Glomerular visceral epithelial cell (primary cell): ENCODE measurements around the gene LASP1.

Experiments
- DNase-seq: peaks from one replicate; pipeline ENCODE4 v3.0.0-alpha.2; 2016; ENCODE audit errors: extremely low spot score

LASP1 gene

GRCh38 chr17:38868817-38869525 is 887 bp upstream of the LASP1 start:
- DNase-seq: peak; percentile 92

GRCh38 chr17:38870259-38871165 is 654 bp downstream of the LASP1 start:
- peak; percentile 71 for DNase-seq

GRCh38 chr17:38871247-38872015 is 1.6 kb downstream of the LASP1 start:
- DNase-seq: peak; percentile 78

GRCh38 chr17:38872027-38872511 is 2.2 kb downstream of the LASP1 start:
- no peak for DNase-seq

- no peak for DNase-seq
Observed at GRCh38 chr17:38872671-38873385, 3.0 kb downstream of the LASP1 start.

- DNase-seq: peak; percentile 62
Observed at GRCh38 chr17:38873640-38874380, 4.0 kb downstream of the LASP1 start.

GRCh38 chr17:38874505-38875400 is 4.9 kb downstream of the LASP1 start:
- peak; percentile 44 for DNase-seq

GRCh38 chr17:38875477-38876075 is 5.7 kb downstream of the LASP1 start:
- peak; percentile 36 for DNase-seq

- no peak for DNase-seq
Observed at GRCh38 chr17:38877130-38877851, 7.4 kb downstream of the LASP1 start.

- peak; percentile 95 for DNase-seq
Observed at GRCh38 chr17:38879878-38880665, 10.2 kb downstream of the LASP1 start.

GRCh38 chr17:38881600-38882191 is 11.8 kb downstream of the LASP1 start:
- DNase-seq: peak; percentile 73

- DNase-seq: no peak
Observed at GRCh38 chr17:38882870-38883269, 13.0 kb downstream of the LASP1 start.

GRCh38 chr17:38883592-38884526 is 14.0 kb downstream of the LASP1 start:
- DNase-seq: no peak

GRCh38 chr17:38885044-38885727 is 15.3 kb downstream of the LASP1 start:
- no peak for DNase-seq
